Coronary artery (tissue), 2 donors: ENCODE data around the gene TECPR1.

Experiments used
- DNase-seq: peaks from one replicate; pipeline ENCODE4 v3.0.0-alpha.2; 2017; ENCODE audit warnings: low spot score
- H3K27ac ChIP-seq, 2 donors: fragments of 200-600 bp; sonication (generic); one replicate each; pipeline ENCODE4 v1.5.1; 2016 to 2019
- H3K4me3 ChIP-seq: fragments of 200-600 bp; sonication (generic); 2 replicates; pipeline ENCODE4 v1.5.1; 2016; ENCODE audit warnings: mild to moderate bottlenecking, moderate library complexity
- TF ChIP-seq, protein P1 (sequence below): fragments of 200-600 bp; sonication (generic); IDR thresholded peaks from one replicate; pipeline ENCODE4 v1.5.1; 2019; ENCODE audit warnings: antibody characterized with exemption

Gene TECPR1, protein sequence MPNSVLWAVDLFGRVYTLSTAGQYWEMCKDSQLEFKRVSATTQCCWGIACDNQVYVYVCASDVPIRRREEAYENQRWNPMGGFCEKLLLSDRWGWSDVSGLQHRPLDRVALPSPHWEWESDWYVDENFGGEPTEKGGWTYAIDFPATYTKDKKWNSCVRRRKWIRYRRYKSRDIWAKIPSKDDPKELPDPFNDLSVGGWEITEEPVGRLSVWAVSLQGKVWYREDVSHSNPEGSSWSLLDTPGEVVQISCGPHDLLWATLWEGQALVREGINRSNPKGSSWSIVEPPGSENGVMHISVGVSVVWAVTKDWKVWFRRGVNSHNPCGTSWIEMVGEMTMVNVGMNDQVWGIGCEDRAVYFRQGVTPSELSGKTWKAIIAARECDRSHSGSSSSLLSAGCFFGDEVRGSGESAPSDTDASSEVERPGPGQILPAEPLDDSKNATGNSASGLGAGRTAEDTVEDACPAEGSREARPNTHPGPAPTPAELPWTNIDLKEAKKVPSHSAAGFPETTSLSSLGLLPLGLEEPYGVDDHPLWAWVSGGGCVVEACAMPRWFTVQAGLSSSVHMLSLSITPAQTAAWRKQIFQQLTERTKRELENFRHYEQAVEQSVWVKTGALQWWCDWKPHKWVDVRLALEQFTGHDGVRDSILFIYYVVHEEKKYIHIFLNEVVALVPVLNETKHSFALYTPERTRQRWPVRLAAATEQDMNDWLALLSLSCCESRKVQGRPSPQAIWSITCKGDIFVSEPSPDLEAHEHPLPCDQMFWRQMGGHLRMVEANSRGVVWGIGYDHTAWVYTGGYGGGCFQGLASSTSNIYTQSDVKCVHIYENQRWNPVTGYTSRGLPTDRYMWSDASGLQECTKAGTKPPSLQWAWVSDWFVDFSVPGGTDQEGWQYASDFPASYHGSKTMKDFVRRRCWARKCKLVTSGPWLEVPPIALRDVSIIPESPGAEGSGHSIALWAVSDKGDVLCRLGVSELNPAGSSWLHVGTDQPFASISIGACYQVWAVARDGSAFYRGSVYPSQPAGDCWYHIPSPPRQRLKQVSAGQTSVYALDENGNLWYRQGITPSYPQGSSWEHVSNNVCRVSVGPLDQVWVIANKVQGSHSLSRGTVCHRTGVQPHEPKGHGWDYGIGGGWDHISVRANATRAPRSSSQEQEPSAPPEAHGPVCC

DNA sequence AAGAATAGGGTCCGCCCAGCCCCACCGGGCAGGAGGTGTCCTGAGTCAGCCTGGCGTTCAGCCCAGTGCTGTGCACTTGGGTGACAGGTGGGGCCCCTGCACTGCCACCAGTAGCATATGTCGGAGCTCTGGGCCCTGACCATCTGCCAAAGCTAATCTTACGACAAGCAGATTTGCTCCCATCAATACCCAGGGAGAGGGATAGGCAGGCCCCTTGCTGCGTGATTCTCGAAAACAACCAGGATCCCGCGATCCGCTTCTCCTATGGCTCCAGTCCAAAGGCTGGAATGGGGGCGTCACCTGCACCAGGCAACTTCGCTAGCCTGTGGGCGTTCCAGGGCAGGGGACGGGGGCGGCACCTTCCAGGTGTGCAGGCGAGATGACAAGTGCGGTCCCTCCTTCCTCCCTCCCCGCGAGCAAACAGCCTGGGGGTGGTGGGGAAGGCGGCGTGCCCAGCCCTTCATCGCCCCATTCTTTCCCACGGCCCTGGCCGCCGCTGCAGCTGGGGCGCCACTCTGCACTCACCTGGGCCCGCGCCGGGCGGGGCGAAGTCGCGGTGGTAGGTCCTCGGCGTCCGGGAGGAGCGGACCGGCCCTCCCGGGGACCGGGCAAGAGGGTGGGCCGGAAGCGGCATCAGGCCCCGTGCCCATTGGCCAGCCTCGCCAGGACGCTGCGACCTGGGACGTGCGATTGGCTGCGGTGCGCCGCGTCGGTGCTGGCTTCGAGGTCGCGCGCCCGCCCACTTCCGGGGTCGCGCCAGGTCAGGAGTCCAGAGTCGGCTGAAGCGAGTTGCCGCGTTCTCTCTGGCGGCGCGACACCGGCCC is at the start of gene TECPR1:
Gene TECPR1 (minus strand): TSS at position 632 of the 824 bp plus-strand sequence. CDS start 6,086 bp downstream, outside the sequence.
- Histone ChIP-seq H3K4me3 (peak within 1 kb of the TSS; percentile 92), H3K27ac (peak within 1 kb of the TSS; percentile 64 to 84)
- TF ChIP-seq, protein P1, sequence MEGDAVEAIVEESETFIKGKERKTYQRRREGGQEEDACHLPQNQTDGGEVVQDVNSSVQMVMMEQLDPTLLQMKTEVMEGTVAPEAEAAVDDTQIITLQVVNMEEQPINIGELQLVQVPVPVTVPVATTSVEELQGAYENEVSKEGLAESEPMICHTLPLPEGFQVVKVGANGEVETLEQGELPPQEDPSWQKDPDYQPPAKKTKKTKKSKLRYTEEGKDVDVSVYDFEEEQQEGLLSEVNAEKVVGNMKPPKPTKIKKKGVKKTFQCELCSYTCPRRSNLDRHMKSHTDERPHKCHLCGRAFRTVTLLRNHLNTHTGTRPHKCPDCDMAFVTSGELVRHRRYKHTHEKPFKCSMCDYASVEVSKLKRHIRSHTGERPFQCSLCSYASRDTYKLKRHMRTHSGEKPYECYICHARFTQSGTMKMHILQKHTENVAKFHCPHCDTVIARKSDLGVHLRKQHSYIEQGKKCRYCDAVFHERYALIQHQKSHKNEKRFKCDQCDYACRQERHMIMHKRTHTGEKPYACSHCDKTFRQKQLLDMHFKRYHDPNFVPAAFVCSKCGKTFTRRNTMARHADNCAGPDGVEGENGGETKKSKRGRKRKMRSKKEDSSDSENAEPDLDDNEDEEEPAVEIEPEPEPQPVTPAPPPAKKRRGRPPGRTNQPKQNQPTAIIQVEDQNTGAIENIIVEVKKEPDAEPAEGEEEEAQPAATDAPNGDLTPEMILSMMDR, result no peak
- peak; percentile 97 for DNase-seq

DNA sequence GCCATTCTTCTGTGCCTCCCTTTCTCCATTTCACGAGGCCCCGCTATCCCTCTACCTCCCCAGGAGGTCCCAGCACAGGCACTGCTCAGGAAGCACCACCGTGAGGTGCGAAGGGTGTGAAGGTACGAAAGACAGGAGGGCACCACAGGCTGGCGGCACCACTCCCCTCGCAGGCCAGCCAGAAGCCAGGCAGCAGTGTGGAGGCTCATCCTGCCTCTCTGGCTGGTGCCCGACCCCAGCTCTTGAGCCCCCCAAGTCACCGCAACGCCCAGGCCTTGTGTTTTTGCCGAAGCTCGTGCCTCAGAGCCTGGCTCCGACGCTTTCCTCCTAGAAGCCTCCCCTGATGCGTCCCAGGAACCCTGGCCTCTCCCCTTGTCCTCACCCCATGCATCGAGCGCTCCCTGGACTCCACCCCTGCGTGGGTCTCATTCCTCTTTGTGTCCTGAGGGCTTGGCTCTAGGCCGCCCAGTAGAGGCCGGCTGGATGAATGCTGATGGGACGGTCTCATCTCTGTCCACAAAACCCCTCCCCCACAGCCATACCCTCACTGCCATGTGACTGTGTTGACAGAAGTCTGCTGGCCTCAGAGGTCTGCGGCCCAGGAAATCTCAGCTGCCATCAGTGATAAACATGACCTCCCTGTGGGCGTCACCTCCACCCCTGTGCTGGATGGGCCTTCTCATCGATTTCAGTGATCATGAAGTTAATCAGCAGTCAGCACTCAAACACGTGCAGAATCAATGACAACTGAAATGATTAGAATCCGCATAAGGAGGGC is 48.8 kb upstream of the TECPR1 start:
- TF ChIP-seq, protein P1, result no peak

DNA sequence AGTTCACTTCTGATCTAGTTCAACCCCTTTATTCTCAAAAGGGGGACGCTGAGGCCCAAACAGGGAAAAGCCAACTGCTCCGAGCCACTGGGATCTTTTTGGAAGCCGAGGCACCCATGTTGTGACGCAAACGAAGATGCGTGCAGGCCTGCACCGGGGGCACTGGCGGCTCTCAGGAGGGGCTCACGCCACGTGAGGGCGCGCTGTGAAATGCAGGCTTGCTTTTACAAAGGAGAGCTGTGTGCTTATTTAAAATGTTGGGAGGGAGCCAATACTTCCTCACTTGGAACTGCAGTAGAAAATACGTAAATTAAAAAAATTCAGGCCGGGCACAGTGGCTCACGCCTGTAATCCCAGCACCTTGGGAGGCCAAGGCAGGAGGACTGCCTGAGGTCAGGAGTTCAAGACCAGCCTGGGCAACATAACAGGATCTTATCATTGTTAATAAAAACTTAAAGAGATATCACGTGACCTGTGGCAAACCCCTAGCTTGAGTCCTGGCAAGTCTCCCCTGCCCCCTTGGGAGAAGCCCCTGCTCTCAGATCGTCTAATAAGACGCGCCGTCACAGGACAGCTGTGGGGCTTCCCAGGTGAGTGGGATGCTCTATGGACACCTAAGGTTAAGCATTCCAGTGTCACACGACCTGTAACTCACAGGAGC is 45.7 kb upstream of the TECPR1 start:
- TF ChIP-seq, protein P1, result no peak
- DNase-seq, result no peak
- Histone ChIP-seq H3K27ac (no peak overlapping the region), H3K4me3 (no peak overlapping the region)

More for the DNA sequence above, 48.8 kb upstream of the TECPR1 start:
- no peak overlapping the region for H3K27ac ChIP-seq
- DNase-seq, result no peak
- no peak overlapping the region for H3K4me3 ChIP-seq

DNA sequence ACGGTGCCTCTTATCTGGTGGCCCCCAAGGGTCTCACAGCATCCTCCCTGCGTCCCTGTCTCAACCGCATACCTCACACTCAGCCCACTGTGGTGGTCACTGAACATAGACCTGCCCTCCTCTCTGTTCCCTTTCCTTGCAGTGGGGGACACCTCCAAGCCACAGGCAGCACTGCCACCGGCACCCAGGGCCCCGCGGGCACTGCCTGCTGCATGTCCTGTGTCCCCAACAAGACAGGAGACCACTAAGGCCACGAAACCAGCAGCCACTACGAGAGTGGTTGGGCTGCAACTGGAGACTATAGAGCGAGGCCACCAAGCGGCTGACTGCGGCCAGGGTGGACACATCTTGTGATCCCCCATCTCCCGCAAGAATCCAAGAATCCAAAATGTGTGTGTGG is 44.8 kb upstream of the TECPR1 start:
- Histone ChIP-seq H3K4me3 (no peak overlapping the region), H3K27ac (no peak overlapping the region)
- DNase-seq, result no peak
- TF ChIP-seq, protein P1, result no peak

DNA sequence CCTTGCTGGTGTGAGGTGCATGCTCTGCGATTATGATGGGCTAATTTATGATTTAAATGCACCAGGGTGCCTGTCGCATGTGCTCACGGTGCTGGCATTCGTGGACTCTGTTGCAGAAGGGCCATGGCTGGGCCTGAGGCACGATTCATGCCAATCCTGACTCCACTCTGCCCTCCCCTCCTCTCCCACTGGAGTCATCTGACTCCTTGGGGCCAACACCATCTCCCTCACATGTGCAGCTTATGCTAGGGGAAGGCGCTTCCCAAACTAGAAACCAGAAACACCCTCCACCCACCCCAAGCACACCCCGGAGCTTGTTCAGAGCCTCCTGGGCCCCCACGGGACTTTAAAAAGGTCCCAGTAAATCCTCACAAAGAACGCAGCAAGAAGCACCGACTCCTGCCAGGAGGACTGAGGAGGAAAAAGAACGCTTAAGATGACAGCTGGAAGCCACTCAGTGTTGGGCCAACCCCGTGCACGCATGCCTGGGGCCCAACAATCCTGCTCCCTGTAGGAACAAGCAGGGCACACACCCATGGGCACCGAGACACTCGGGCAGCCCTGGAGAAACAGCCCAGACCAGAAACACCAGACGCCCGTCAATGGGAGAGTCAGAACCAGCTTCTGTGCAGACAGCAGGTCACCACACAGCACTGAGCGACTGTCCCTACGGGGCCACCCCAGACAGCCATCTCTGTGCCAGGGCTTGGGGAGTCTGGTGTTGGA is 43.6 kb upstream of the TECPR1 start:
- H3K4me3 ChIP-seq, result no peak overlapping the region
- TF ChIP-seq, protein P1, result no peak
- H3K27ac ChIP-seq, result no peak overlapping the region
- no peak for DNase-seq
